Thyroid gland (tissue), 4 donors: ENCODE results near the gene DOK7.

Experiments
- CTCF ChIP-seq, 6 experiments: fragments of 200-600 bp in 3 of 6; fragments of 450-650 bp in 3 of 6; sonication (generic) in 3 of 6; IDR thresholded peaks; one replicate each; pipeline ENCODE4 v1.5.1; 2016 to 2019; ENCODE audit warnings: antibody characterized with exemption in 6 of 6, mild to moderate bottlenecking in 2 of 6, inconsistent platforms in 1 of 6, moderate library complexity in 1 of 6
- POLR2A ChIP-seq, 2 donors: fragments of 450-650 bp; IDR thresholded peaks; one replicate each; pipeline ENCODE4 v1.6.1; 2017; ENCODE audit warnings: antibody characterized with exemption in 2 of 2, mild to moderate bottlenecking in 2 of 2, moderate library complexity in 1 of 2

GRCh38 chr4:3420956-3421355 is 42.1 kb upstream of the DOK7 start:
- TF ChIP-seq POLR2A (IDR thresholded peaks at IDR 0.05) (no peak), CTCF (IDR thresholded peaks at IDR 0.05) (no peak)
